HepG2 (cell line): ENCODE results near the gene NKD1. TPM values are rescaled to one million over a fixed set of nuclear protein-coding genes. Genes with fewer than 3 reads are reported as not detected.

Experiments
- CENPT ChIP-seq: sonication (generic); formaldehyde crosslinking; IDR thresholded peaks from 2 replicates; pipeline ENCODE4 v1.8.0; 2022; ENCODE audit warnings: low read depth, mild to moderate bottlenecking, moderate library complexity, missing genetic modification reagents
- DPF2 ChIP-seq: sonication (generic); formaldehyde crosslinking; IDR thresholded peaks from 2 replicates; pipeline ENCODE4 v1.4.0; 2020; ENCODE audit warnings: mild to moderate bottlenecking, low read depth, missing genetic modification reagents, borderline replicate concordance
- EED ChIP-seq: sonication (generic); formaldehyde crosslinking; IDR thresholded peaks from 2 replicates; pipeline ENCODE4 v1.5.0; 2020; ENCODE audit warnings: mild to moderate bottlenecking, missing genetic modification reagents
- HIVEP1 ChIP-seq: sonication (generic); formaldehyde crosslinking; IDR thresholded peaks from 2 replicates; pipeline ENCODE4 v1.4.0; 2020; ENCODE audit warnings: mild to moderate bottlenecking, missing genetic modification reagents
- HNRNPUL1 ChIP-seq: fragments of 200-400 bp; formaldehyde crosslinking; IDR thresholded peaks from 2 replicates; pipeline ENCODE4 v1.6.1; 2017; ENCODE audit warnings: low read depth, mild to moderate bottlenecking, low read length, moderate library complexity
- NR3C1 ChIP-seq: sonication (generic); formaldehyde crosslinking; IDR thresholded peaks from 2 replicates; pipeline ENCODE4 v1.4.0; 2020; ENCODE audit warnings: missing genetic modification reagents
- POLR2AphosphoS2 ChIP-seq: IDR thresholded peaks from 2 replicates; pipeline ENCODE4 v1.6.1; 2011; ENCODE audit warnings: low read depth, low read length, improper control_type of control experiment
- RARG ChIP-seq: sonication (generic); formaldehyde crosslinking; IDR thresholded peaks from 2 replicates; pipeline ENCODE4 v1.4.0; 2020; ENCODE audit warnings: low read depth, mild to moderate bottlenecking, missing genetic modification reagents
- RNF2 ChIP-seq: fragments of 450-650 bp; conservative IDR thresholded peaks from 2 replicates; pipeline ENCODE4 v1.6.1; 2016; ENCODE audit warnings: low read depth
- RXRB ChIP-seq: IDR thresholded peaks from 2 replicates; pipeline ENCODE4 v1.6.1; 2016; ENCODE audit warnings: borderline replicate concordance, missing genetic modification reagents, missing compliant biosample characterization
- SALL1 ChIP-seq: sonication (generic); formaldehyde crosslinking; IDR thresholded peaks from 2 replicates; pipeline ENCODE4 v1.8.0; 2022; ENCODE audit warnings: mild to moderate bottlenecking, missing genetic modification reagents
- SMARCC2 ChIP-seq: fragments of 450-650 bp; IDR thresholded peaks from 2 replicates; pipeline ENCODE4 v1.6.1; 2017; ENCODE audit warnings: antibody characterized with exemption, mild to moderate bottlenecking
- ZBTB1 ChIP-seq: sonication (generic); formaldehyde crosslinking; IDR thresholded peaks from 2 replicates; pipeline ENCODE4 v1.4.0; 2020; ENCODE audit warnings: missing genetic modification reagents, borderline replicate concordance
- ZNF121 ChIP-seq: sonication (generic); formaldehyde crosslinking; IDR thresholded peaks from 2 replicates; pipeline ENCODE4 v1.5.0; 2020; ENCODE audit warnings: mild to moderate bottlenecking, missing genetic modification reagents
- ZNF615 ChIP-seq: sonication (generic); formaldehyde crosslinking; IDR thresholded peaks from 2 replicates; pipeline ENCODE4 v1.5.0; 2020; ENCODE audit warnings: mild to moderate bottlenecking, missing genetic modification reagents, borderline replicate concordance
- ZNF839 ChIP-seq: sonication (generic); formaldehyde crosslinking; IDR thresholded peaks from 2 replicates; pipeline ENCODE4 v1.4.0; 2020; ENCODE audit warnings: missing genetic modification reagents, mild to moderate bottlenecking, borderline replicate concordance
- polyA plus RNA-seq, 8 experiments: library from polyadenylated mRNA; depleted of rRNA in 3 of 8; stranded (reverse) in 7 of 8; unstranded in 1 of 8; fragments of >200 nt; fragmentation: Illumina TruSeq in 4 of 8; extraction: Trizol in 4 of 8; gene quantifications; 2 replicates each; pipeline versions ENCODE4 v1.2.1 to v1.2.3, GENCODE V29; 2011 to 2016; ENCODE audit warnings: low read depth in 4 of 8, missing spikeins in 1 of 8, mixed read lengths in 1 of 8; ENCODE audit not compliant: insufficient read depth in 1 of 8
- total RNA-seq, 5 experiments: library from RNA; depleted of rRNA; stranded (reverse); fragments of >200 nt; fragmentation: Illumina TruSeq; extraction: Trizol; gene quantifications; 2 replicates each; pipeline ENCODE4 v1.2.3, GENCODE V29; 2016; ENCODE audit warnings: low read depth in 1 of 5
- TF ChIP-seq, protein P1 (sequence below): IDR thresholded peaks from 2 replicates; pipeline ENCODE4 v1.6.1; 2016; ENCODE audit warnings: mild to moderate bottlenecking, missing biosample characterization, missing genetic modification reagents
- TF ChIP-seq, protein P2 (sequence below): sonication (generic); formaldehyde crosslinking; IDR thresholded peaks from 2 replicates; pipeline ENCODE4 v1.4.0; 2020; ENCODE audit warnings: mild to moderate bottlenecking, missing genetic modification reagents
- TF ChIP-seq, protein P3 (sequence below): sonication (generic); formaldehyde crosslinking; IDR thresholded peaks from 2 replicates; pipeline ENCODE4 v1.5.0; 2020; ENCODE audit warnings: missing genetic modification reagents
- TF ChIP-seq, protein P4 (sequence below): sonication (generic); formaldehyde crosslinking; IDR thresholded peaks from 2 replicates; pipeline ENCODE4 v1.4.0; 2020; ENCODE audit warnings: missing genetic modification reagents
- TF ChIP-seq, protein P5 (sequence below): fragments of 450-650 bp; IDR thresholded peaks from 2 replicates; pipeline ENCODE4 v1.6.1; 2016
- TF ChIP-seq, protein P6 (sequence below): sonication (generic); formaldehyde crosslinking; IDR thresholded peaks from 2 replicates; pipeline ENCODE4 v1.5.0; 2020; ENCODE audit warnings: missing genetic modification reagents, mild to moderate bottlenecking, borderline replicate concordance

NKD1 gene
- total and polyA plus RNA-seq, 2 of the 13 experiments (the other 11 are each of a cell fraction or from before 2014, with no cell fraction given): 70.4 to 121 TPM

DNA sequence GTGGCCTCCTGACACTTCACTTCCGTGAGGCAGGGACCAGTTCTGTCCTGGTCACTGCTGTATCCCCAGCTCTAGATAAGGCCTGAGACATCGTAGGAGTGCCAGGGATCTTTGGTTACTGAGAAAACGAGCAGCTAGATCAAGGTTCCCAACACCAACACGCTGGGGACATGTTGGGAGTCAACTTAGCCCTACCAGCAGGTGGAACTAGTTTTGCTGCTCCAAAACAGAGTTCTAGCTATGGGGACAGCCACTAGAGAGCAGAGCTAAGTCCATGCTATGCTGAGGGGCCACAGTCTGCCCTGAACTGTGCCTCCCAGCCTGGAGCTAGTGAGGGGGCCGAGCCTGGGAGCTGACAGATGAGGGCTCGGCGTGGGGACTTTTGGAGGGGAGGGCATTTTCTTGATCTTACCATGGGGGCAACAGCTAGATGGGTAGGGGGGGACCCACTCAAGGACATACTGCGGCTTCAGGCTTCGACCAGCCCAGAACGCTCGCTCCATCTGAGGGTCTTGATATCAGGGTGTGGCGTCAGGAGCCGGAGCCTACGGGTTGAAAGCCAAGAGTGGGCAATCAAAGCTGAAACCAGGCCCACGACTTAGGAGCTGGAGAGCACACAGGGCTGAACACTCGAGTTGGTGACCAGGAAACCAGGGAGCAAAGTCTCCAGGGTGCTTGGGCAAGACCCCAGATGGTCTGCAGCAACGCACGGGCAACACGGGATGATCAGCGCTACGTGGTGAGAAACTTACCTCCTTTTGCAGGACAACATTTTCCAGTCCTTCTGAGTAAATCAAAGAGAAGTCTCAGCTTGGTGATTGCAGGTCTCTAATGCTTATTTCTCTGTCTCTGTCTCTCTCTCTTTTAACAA, 119.5 kb downstream of the NKD1 start (continued):
- TF ChIP-seq SALL1 (CRISPR knock-in tag) (peak; percentile 13; the same call in 1 of the 2 replicates), EED (no peak), HIVEP1 (no peak), POLR2AphosphoS2 (no peak), NR3C1 (CRISPR knock-in tag) (no peak), SMARCC2 (no peak), ZNF839 (CRISPR knock-in tag) (no peak), RARG (CRISPR knock-in tag) (no peak), RXRB (CRISPR knock-in tag) (no peak), ZBTB1 (no peak), DPF2 (no peak), RNF2 (no peak), HNRNPUL1 (no peak), ZNF615 (CRISPR knock-in tag) (no peak), CENPT (no peak), ZNF121 (CRISPR knock-in tag) (0 out of 2 replicates have a peak, but pooled peaks have one; percentile 20)
- TF ChIP-seq, protein P1, sequence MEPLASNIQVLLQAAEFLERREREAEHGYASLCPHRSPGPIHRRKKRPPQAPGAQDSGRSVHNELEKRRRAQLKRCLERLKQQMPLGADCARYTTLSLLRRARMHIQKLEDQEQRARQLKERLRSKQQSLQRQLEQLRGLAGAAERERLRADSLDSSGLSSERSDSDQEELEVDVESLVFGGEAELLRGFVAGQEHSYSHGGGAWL (CRISPR knock-in tag): no peak
- TF ChIP-seq, protein P2, sequence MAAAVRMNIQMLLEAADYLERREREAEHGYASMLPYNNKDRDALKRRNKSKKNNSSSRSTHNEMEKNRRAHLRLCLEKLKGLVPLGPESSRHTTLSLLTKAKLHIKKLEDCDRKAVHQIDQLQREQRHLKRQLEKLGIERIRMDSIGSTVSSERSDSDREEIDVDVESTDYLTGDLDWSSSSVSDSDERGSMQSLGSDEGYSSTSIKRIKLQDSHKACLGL (CRISPR knock-in tag): no peak
- TF ChIP-seq, protein P3, sequence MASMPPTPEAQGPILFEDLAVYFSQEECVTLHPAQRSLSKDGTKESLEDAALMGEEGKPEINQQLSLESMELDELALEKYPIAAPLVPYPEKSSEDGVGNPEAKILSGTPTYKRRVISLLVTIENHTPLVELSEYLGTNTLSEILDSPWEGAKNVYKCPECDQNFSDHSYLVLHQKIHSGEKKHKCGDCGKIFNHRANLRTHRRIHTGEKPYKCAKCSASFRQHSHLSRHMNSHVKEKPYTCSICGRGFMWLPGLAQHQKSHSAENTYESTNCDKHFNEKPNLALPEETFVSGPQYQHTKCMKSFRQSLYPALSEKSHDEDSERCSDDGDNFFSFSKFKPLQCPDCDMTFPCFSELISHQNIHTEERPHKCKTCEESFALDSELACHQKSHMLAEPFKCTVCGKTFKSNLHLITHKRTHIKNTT (CRISPR knock-in tag): no peak
- TF ChIP-seq, protein P4, sequence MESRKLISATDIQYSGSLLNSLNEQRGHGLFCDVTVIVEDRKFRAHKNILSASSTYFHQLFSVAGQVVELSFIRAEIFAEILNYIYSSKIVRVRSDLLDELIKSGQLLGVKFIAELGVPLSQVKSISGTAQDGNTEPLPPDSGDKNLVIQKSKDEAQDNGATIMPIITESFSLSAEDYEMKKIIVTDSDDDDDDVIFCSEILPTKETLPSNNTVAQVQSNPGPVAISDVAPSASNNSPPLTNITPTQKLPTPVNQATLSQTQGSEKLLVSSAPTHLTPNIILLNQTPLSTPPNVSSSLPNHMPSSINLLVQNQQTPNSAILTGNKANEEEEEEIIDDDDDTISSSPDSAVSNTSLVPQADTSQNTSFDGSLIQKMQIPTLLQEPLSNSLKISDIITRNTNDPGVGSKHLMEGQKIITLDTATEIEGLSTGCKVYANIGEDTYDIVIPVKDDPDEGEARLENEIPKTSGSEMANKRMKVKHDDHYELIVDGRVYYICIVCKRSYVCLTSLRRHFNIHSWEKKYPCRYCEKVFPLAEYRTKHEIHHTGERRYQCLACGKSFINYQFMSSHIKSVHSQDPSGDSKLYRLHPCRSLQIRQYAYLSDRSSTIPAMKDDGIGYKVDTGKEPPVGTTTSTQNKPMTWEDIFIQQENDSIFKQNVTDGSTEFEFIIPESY (CRISPR knock-in tag): no peak
- TF ChIP-seq, protein P5, sequence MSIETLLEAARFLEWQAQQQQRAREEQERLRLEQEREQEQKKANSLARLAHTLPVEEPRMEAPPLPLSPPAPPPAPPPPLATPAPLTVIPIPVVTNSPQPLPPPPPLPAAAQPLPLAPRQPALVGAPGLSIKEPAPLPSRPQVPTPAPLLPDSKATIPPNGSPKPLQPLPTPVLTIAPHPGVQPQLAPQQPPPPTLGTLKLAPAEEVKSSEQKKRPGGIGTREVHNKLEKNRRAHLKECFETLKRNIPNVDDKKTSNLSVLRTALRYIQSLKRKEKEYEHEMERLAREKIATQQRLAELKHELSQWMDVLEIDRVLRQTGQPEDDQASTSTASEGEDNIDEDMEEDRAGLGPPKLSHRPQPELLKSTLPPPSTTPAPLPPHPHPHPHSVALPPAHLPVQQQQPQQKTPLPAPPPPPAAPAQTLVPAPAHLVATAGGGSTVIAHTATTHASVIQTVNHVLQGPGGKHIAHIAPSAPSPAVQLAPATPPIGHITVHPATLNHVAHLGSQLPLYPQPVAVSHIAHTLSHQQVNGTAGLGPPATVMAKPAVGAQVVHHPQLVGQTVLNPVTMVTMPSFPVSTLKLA: no peak
- TF ChIP-seq, protein P6, sequence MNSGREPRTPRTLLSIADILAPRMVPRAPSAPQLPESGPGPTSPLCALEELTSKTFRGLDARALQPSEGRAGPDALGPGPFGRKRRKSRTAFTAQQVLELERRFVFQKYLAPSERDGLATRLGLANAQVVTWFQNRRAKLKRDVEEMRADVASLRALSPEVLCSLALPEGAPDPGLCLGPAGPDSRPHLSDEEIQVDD (CRISPR knock-in tag): no peak; the same call in 1 of the 2 replicates
